Upper lobe of left lung (tissue), 4 donors: ENCODE measurements around the gene KIF13A.

ENCODE experiments used
- POLR2A ChIP-seq, 4 donors: fragments of 450-650 bp; IDR thresholded peaks; one replicate each; pipeline ENCODE4 v1.5.1; 2016 to 2017; ENCODE audit warnings: antibody characterized with exemption in 4 of 4, mild to moderate bottlenecking in 2 of 4
- POLR2AphosphoS5 ChIP-seq, 2 donors: sonication (generic); formaldehyde crosslinking; IDR thresholded peaks; one replicate each; pipeline ENCODE4 v1.5.1; 2017; ENCODE audit warnings: antibody characterized with exemption in 2 of 2
- TF ChIP-seq, protein P1 (sequence below), 6 experiments: fragments of 450-650 bp in 4 of 6; fragments of 200-600 bp in 2 of 6; sonication (generic) in 2 of 6; IDR thresholded peaks; one replicate each; pipeline ENCODE4 v1.5.1; 2016 to 2019; ENCODE audit warnings: antibody characterized with exemption in 6 of 6

DNA sequence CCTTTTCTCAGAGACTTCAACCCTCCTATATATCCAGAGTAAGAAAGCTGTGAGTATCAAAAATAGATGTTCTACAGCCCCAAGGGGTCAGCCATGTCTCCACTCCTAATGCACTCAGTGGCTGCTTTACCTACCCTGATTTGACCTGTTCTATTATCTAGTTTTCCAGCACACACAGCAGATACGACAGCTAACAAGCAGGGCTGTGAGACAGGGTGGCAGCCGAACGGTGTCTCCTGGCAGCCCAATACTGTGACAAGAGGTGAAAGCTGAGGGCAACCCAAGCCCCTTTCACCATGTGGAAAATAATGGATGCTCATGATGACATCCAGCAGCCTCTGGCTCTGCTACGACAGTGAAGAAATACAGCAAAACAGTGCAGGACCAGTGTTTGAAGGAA, 67.9 kb downstream of the KIF13A start:
- TF ChIP-seq, protein P1, sequence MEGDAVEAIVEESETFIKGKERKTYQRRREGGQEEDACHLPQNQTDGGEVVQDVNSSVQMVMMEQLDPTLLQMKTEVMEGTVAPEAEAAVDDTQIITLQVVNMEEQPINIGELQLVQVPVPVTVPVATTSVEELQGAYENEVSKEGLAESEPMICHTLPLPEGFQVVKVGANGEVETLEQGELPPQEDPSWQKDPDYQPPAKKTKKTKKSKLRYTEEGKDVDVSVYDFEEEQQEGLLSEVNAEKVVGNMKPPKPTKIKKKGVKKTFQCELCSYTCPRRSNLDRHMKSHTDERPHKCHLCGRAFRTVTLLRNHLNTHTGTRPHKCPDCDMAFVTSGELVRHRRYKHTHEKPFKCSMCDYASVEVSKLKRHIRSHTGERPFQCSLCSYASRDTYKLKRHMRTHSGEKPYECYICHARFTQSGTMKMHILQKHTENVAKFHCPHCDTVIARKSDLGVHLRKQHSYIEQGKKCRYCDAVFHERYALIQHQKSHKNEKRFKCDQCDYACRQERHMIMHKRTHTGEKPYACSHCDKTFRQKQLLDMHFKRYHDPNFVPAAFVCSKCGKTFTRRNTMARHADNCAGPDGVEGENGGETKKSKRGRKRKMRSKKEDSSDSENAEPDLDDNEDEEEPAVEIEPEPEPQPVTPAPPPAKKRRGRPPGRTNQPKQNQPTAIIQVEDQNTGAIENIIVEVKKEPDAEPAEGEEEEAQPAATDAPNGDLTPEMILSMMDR (IDR thresholded peaks at IDR 0.05): no peak
- TF ChIP-seq POLR2A (IDR thresholded peaks at IDR 0.05) (no peak), POLR2AphosphoS5 (IDR thresholded peaks at IDR 0.05) (no peak)
